HEK293 (cell line): ENCODE measurements around the gene FLYWCH1.
A peak's percentile ranks its signal among the peaks of the same experiment; 100 is the strongest.

Experiments
- BCL6B ChIP-seq: fragments of 450-650 bp; formaldehyde crosslinking; IDR thresholded peaks from 2 replicates; pipeline ENCODE4 v1.5.1; 2017; ENCODE audit warnings: missing biosample characterization, missing genetic modification characterization
- GFI1B ChIP-seq: fragments of 450-650 bp; formaldehyde crosslinking; IDR thresholded peaks from 2 replicates; pipeline ENCODE4 v1.5.1; 2016; ENCODE audit warnings: missing biosample characterization, missing genetic modification characterization
- GLI2 ChIP-seq: fragments of 450-650 bp; formaldehyde crosslinking; IDR thresholded peaks from 2 replicates; pipeline ENCODE4; 2017; ENCODE audit warnings: missing biosample characterization, missing genetic modification characterization, low read depth, borderline replicate concordance
- GLI4 ChIP-seq: fragments of 450-650 bp; formaldehyde crosslinking; IDR thresholded peaks from 2 replicates; pipeline ENCODE4 v1.5.1; 2016; ENCODE audit warnings: missing biosample characterization, missing genetic modification characterization
- KLF17 ChIP-seq: fragments of 450-650 bp; formaldehyde crosslinking; IDR thresholded peaks from 2 replicates; pipeline ENCODE4 v1.5.1; 2016; ENCODE audit warnings: missing biosample characterization, missing genetic modification characterization
- MZF1 ChIP-seq: fragments of 450-650 bp; formaldehyde crosslinking; IDR thresholded peaks from 2 replicates; pipeline ENCODE4 v1.5.1; 2017; ENCODE audit warnings: missing biosample characterization, missing genetic modification characterization, borderline replicate concordance
- OVOL3 ChIP-seq: fragments of 450-650 bp; formaldehyde crosslinking; IDR thresholded peaks from 2 replicates; pipeline ENCODE4 v1.5.1; 2016; ENCODE audit warnings: missing biosample characterization, missing genetic modification characterization
- SCRT2 ChIP-seq: fragments of 450-650 bp; formaldehyde crosslinking; IDR thresholded peaks from 2 replicates; pipeline ENCODE4 v1.5.1; 2016; ENCODE audit warnings: missing biosample characterization, missing genetic modification characterization
- SETDB1 ChIP-seq: IDR thresholded peaks from one replicate; pipeline ENCODE4 v1.6.1; 2017; ENCODE audit warnings: mild to moderate bottlenecking, low read length, moderate library complexity, mixed read lengths; ENCODE audit not compliant: insufficient read length
- SP2 ChIP-seq: fragments of 450-650 bp; formaldehyde crosslinking; IDR thresholded peaks from 2 replicates; pipeline ENCODE4 v1.5.1; 2016; ENCODE audit warnings: missing biosample characterization, missing genetic modification characterization
- SP7 ChIP-seq: fragments of 450-650 bp; formaldehyde crosslinking; IDR thresholded peaks from 2 replicates; pipeline ENCODE4 v1.5.1; 2016; ENCODE audit warnings: missing biosample characterization, missing genetic modification characterization
- ZBTB20 ChIP-seq: fragments of 450-650 bp; formaldehyde crosslinking; IDR thresholded peaks from 2 replicates; pipeline ENCODE4 v1.5.1; 2016; ENCODE audit warnings: missing biosample characterization, missing genetic modification characterization
- ZBTB6 ChIP-seq: fragments of 450-650 bp; formaldehyde crosslinking; IDR thresholded peaks from 2 replicates; pipeline ENCODE4 v1.5.1; 2017; ENCODE audit warnings: missing biosample characterization, missing genetic modification characterization
- ZNF133 ChIP-seq: fragments of 450-650 bp; formaldehyde crosslinking; IDR thresholded peaks from 2 replicates; pipeline ENCODE4 v1.5.1; 2016; ENCODE audit warnings: missing biosample characterization, missing genetic modification characterization
- ZNF146 ChIP-seq: fragments of 450-650 bp; formaldehyde crosslinking; IDR thresholded peaks from 2 replicates; pipeline ENCODE4 v1.5.1; 2016; ENCODE audit warnings: missing biosample characterization, missing genetic modification characterization
- ZNF16 ChIP-seq: fragments of 450-650 bp; formaldehyde crosslinking; IDR thresholded peaks from 2 replicates; pipeline ENCODE4 v1.5.1; 2016; ENCODE audit warnings: low read depth, missing biosample characterization, missing genetic modification characterization
- ZNF175 ChIP-seq: fragments of 450-650 bp; formaldehyde crosslinking; IDR thresholded peaks from 2 replicates; pipeline ENCODE4 v1.5.1; 2016; ENCODE audit warnings: missing biosample characterization, missing genetic modification characterization
- ZNF248 ChIP-seq: fragments of 450-650 bp; formaldehyde crosslinking; IDR thresholded peaks from 2 replicates; pipeline ENCODE4 v1.5.1; 2017; ENCODE audit warnings: missing biosample characterization, missing genetic modification characterization
- ZNF266 ChIP-seq: fragments of 450-650 bp; formaldehyde crosslinking; IDR thresholded peaks from 2 replicates; pipeline ENCODE4 v1.5.1; 2016; ENCODE audit warnings: missing biosample characterization, missing genetic modification characterization, low read depth
- ZNF280C ChIP-seq: fragments of 450-650 bp; formaldehyde crosslinking; IDR thresholded peaks from 2 replicates; pipeline ENCODE4 v1.5.1; 2016; ENCODE audit warnings: missing biosample characterization, missing genetic modification characterization
- ZNF366 ChIP-seq: fragments of 450-650 bp; formaldehyde crosslinking; conservative IDR thresholded peaks from 2 replicates; pipeline ENCODE4 v1.5.1; 2016; ENCODE audit warnings: missing biosample characterization, missing genetic modification characterization
- ZNF423 ChIP-seq: fragments of 450-650 bp; formaldehyde crosslinking; IDR thresholded peaks from 2 replicates; pipeline ENCODE4 v1.5.1; 2016; ENCODE audit warnings: missing biosample characterization, missing genetic modification characterization
- ZNF560 ChIP-seq: fragments of 450-650 bp; formaldehyde crosslinking; IDR thresholded peaks from 2 replicates; pipeline ENCODE4 v1.5.1; 2017; ENCODE audit warnings: missing biosample characterization, missing genetic modification characterization, borderline replicate concordance
- ZNF580 ChIP-seq: fragments of 450-650 bp; formaldehyde crosslinking; IDR thresholded peaks from 2 replicates; pipeline ENCODE4 v1.5.1; 2016; ENCODE audit warnings: missing biosample characterization, missing genetic modification characterization
- ZNF596 ChIP-seq: fragments of 450-650 bp; IDR thresholded peaks from 2 replicates; pipeline ENCODE4 v1.5.0; 2018; ENCODE audit warnings: missing biosample characterization, mild to moderate bottlenecking, missing genetic modification characterization, moderate library complexity
- ZNF610 ChIP-seq: fragments of 450-650 bp; formaldehyde crosslinking; IDR thresholded peaks from 2 replicates; pipeline ENCODE4 v1.5.1; 2016; ENCODE audit warnings: missing biosample characterization, missing genetic modification characterization, borderline replicate concordance
- ZNF626 ChIP-seq: fragments of 450-650 bp; sonication (Bioruptor Pico); formaldehyde crosslinking; IDR thresholded peaks from 2 replicates; pipeline ENCODE4 v1.5.1; 2018; ENCODE audit warnings: missing biosample characterization, missing genetic modification characterization, inconsistent platforms
- ZNF677 ChIP-seq: fragments of 450-650 bp; IDR thresholded peaks from 2 replicates; pipeline ENCODE4 v1.5.0; 2018; ENCODE audit warnings: missing biosample characterization, mild to moderate bottlenecking, missing genetic modification characterization, moderate library complexity
- ZNF707 ChIP-seq: fragments of 450-650 bp; formaldehyde crosslinking; IDR thresholded peaks from 2 replicates; pipeline ENCODE4 v1.5.1; 2016; ENCODE audit warnings: missing biosample characterization, missing genetic modification characterization
- ZNF768 ChIP-seq: fragments of 450-650 bp; formaldehyde crosslinking; IDR thresholded peaks from 2 replicates; pipeline ENCODE4 v1.5.1; 2018; ENCODE audit warnings: missing biosample characterization, mild to moderate bottlenecking, missing genetic modification characterization
- ZNF776 ChIP-seq: fragments of 450-650 bp; formaldehyde crosslinking; IDR thresholded peaks from 2 replicates; pipeline ENCODE4 v1.5.0; 2017; ENCODE audit warnings: missing biosample characterization, missing genetic modification characterization, borderline replicate concordance
- ZNF777 ChIP-seq: fragments of 450-650 bp; formaldehyde crosslinking; IDR thresholded peaks from 2 replicates; pipeline ENCODE4 v1.5.1; 2017; ENCODE audit warnings: missing biosample characterization, missing genetic modification characterization, borderline replicate concordance
- ZNF785 ChIP-seq: fragments of 450-650 bp; formaldehyde crosslinking; IDR thresholded peaks from 2 replicates; pipeline ENCODE4 v1.5.1; 2016; ENCODE audit warnings: missing biosample characterization, missing genetic modification characterization
- ZNF843 ChIP-seq: fragments of 450-650 bp; formaldehyde crosslinking; IDR thresholded peaks from 2 replicates; pipeline ENCODE4 v1.5.1; 2016; ENCODE audit warnings: missing biosample characterization, missing genetic modification characterization
- ZSCAN23 ChIP-seq: fragments of 450-650 bp; formaldehyde crosslinking; IDR thresholded peaks from 2 replicates; pipeline ENCODE4 v1.5.1; 2016; ENCODE audit warnings: missing biosample characterization, missing genetic modification characterization

FLYWCH1 gene

GRCh38 chr16:2963723-2964474 lies 52.2 kb downstream of the FLYWCH1 start, which contains the start of gene KREMEN2 (continued):
- TF ChIP-seq ZNF768 (no peak), ZNF677 (tag by site-specific recombination) (no peak), ZNF423 (tag by site-specific recombination) (no peak; the same call in 1 of the 2 replicates), ZNF777 (tag by site-specific recombination) (no peak), SCRT2 (tag by site-specific recombination) (no peak), ZNF843 (no peak), ZNF596 (tag by site-specific recombination) (no peak), ZNF560 (tag by site-specific recombination) (no peak), ZNF610 (tag by site-specific recombination) (0 out of 2 replicates have a peak, but pooled peaks have one; percentile 60), ZNF175 (no peak), ZNF146 (no peak), ZNF248 (no peak), ZNF133 (tag by site-specific recombination) (no peak), ZNF626 (tag by site-specific recombination) (no peak), MZF1 (no peak), ZNF16 (tag by site-specific recombination) (no peak), SP7 (peak; percentile 67; the same call in 1 of the 2 replicates), SETDB1 (no peak), SP2 (tag by site-specific recombination) (peak; percentile 93), ZNF280C (no peak), ZBTB20 (tag by site-specific recombination) (peak; percentile 53; the same call in 1 of the 2 replicates), ZBTB6 (tag by site-specific recombination) (0 out of 2 replicates have a peak, but pooled peaks have one; percentile 47), ZNF366 (tag by site-specific recombination) (peak; percentile 35), OVOL3 (tag by site-specific recombination) (no peak), GLI4 (no peak), ZNF707 (tag by site-specific recombination) (no peak), ZNF266 (tag by site-specific recombination) (no peak), ZSCAN23 (tag by site-specific recombination) (no peak), ZNF580 (tag by site-specific recombination) (0 out of 2 replicates have a peak, but pooled peaks have one; percentile 27), GLI2 (no peak), ZNF776 (no peak), BCL6B (no peak), ZNF785 (no peak), KLF17 (tag by site-specific recombination) (no peak; the same call in 1 of the 2 replicates), GFI1B (no peak)
